H1 (cell line): ENCODE results near the gene DMXL2. TPM values are rescaled to one million over a fixed set of nuclear protein-coding genes. Genes with fewer than 3 reads are reported as not detected.

ENCODE experiments used
- CTCF ChIA-PET: fragments of 300-600 bp; sonication (Branson Sonifier 250); formaldehyde crosslinking; loops from one replicate; lab custom pipeline; 2021; ENCODE audit not compliant: partially characterized antibody; lab: Charles Lee
- POLR2A ChIA-PET: fragments of 300-600 bp; sonication (Branson Sonifier 250); formaldehyde crosslinking; loops from one replicate; lab custom pipeline; 2021; ENCODE audit warnings: inconsistent platforms; ENCODE audit not compliant: partially characterized antibody; lab: Charles Lee
- DNase-seq, 2 experiments: peaks; one replicate each; pipeline versions ENCODE4 v3.0.0 to v3.0.0-alpha.2; 2010 to 2022; ENCODE audit warnings: low spot score in 2 of 2, low read depth in 1 of 2, mixed read lengths in 1 of 2
- FAIRE-seq: peaks from 2 replicates; lab custom pipeline; 2011; peaks lifted over from hg19 to GRCh38; lab: Jason Lieb, UNC
- H2AFZ ChIP-seq: 2 replicates; pipeline ENCODE4 v1.8.1; 2012; ENCODE audit warnings: low read length, inconsistent platforms
- H2AK5ac ChIP-seq: 2 replicates; pipeline ENCODE4 v1.6.1; 2013; ENCODE audit warnings: low read depth, low read length
- H2BK120ac ChIP-seq: replicated peaks from 2 replicates; pipeline ENCODE3; 2013; ENCODE audit warnings: low read depth, low read length, inconsistent platforms
- H2BK12ac ChIP-seq: 2 replicates; pipeline ENCODE4 v1.6.1; 2013; ENCODE audit warnings: low read depth, low read length
- H2BK15ac ChIP-seq: 2 replicates; pipeline ENCODE4 v1.6.1; 2013; ENCODE audit warnings: low read length
- H2BK20ac ChIP-seq: 2 replicates; pipeline ENCODE4 v1.6.1; 2013; ENCODE audit warnings: low read length
- H2BK5ac ChIP-seq: 2 replicates; pipeline ENCODE4 v1.6.1; 2013; ENCODE audit warnings: low read depth, low read length
- H3K14ac ChIP-seq: 2 replicates; pipeline ENCODE4 v1.6.1; 2013; ENCODE audit warnings: inconsistent platforms; ENCODE audit not compliant: insufficient read length
- H3K18ac ChIP-seq: 2 replicates; pipeline ENCODE4 v1.6.1; 2013; ENCODE audit warnings: low read length; ENCODE audit errors: extremely low read depth
- H3K23ac ChIP-seq: 2 replicates; pipeline ENCODE4 v1.6.1; 2013; ENCODE audit warnings: inconsistent platforms; ENCODE audit not compliant: insufficient read length
- H3K23me2 ChIP-seq: 2 replicates; pipeline ENCODE4 v1.6.1; 2013; ENCODE audit warnings: low read depth, low read length
- H3K27ac ChIP-seq: 2 replicates; pipeline ENCODE4 v1.6.1; 2011; ENCODE audit warnings: low read depth, low read length, inconsistent platforms
- H3K27me3 ChIP-seq, 4 experiments: replicated peaks in 1 of 4; 1 replicate in 1 of 4; 2 replicates in 3 of 4; pipeline versions ENCODE4 v1.6.1 to v1.8.1; 2011 to 2013; ENCODE audit warnings: low read length in 3 of 4, mild to moderate bottlenecking in 3 of 4, inconsistent platforms in 2 of 4, mixed read lengths in 2 of 4, moderate library complexity in 1 of 4; ENCODE audit not compliant: control insufficient read depth in 3 of 4, insufficient read depth in 3 of 4; ENCODE audit errors: extremely low read depth in 1 of 4
- H3K36me3 ChIP-seq, 4 experiments: 2 replicates each; pipeline versions ENCODE4 v1.6.1 to v1.8.1; 2011 to 2013; ENCODE audit warnings: mild to moderate bottlenecking in 4 of 4, low read length in 3 of 4, moderate library complexity in 2 of 4, control low read depth in 1 of 4, inconsistent platforms in 1 of 4; ENCODE audit not compliant: insufficient read depth in 4 of 4, control insufficient read depth in 2 of 4
- H3K4ac ChIP-seq: replicated peaks from 2 replicates; pipeline ENCODE3; 2013; ENCODE audit warnings: low read length, low read depth, mixed read lengths, inconsistent platforms; ENCODE audit not compliant: insufficient read length
- H3K4me1 ChIP-seq, 4 experiments: replicated peaks in 1 of 4; 1 replicate in 1 of 4; 2 replicates in 3 of 4; pipeline versions ENCODE4 v1.6.1 to v1.8.1; 2011 to 2013; ENCODE audit warnings: low read length in 3 of 4, inconsistent platforms in 2 of 4, mixed read lengths in 1 of 4; ENCODE audit not compliant: insufficient read depth in 4 of 4, control insufficient read depth in 3 of 4
- H3K4me2 ChIP-seq, 2 experiments: 2 replicates each; pipeline versions ENCODE4 v1.6.1 to v1.8.1; 2011 to 2013; ENCODE audit warnings: low read depth in 2 of 2, low read length in 2 of 2, control low read depth in 1 of 2, inconsistent platforms in 1 of 2, mild to moderate bottlenecking in 1 of 2; ENCODE audit not compliant: insufficient read depth in 1 of 2
- H3K4me3 ChIP-seq, 4 experiments: fragments of 200-600, 300-600 bp in 1 of 4; sonication (generic), shearing (Covaris generic), sonication (Bioruptor Twin) in 1 of 4; 2 replicates each; pipeline versions ENCODE4 v1.5.1 to v1.8.1; 2011 to 2016; ENCODE audit warnings: low read length in 4 of 4, low read depth in 3 of 4, control low read depth in 2 of 4, inconsistent platforms in 2 of 4, mild to moderate bottlenecking in 2 of 4, mixed read lengths in 1 of 4, moderate library complexity in 1 of 4; ENCODE audit not compliant: insufficient read depth in 2 of 4; ENCODE audit errors: extremely low read depth in 1 of 4
- H3K56ac ChIP-seq: replicated peaks from 2 replicates; pipeline ENCODE3; 2013; ENCODE audit warnings: low read depth, mild to moderate bottlenecking, mixed read lengths, low read length, inconsistent platforms; ENCODE audit not compliant: insufficient read length
- H3K79me1 ChIP-seq: 2 replicates; pipeline ENCODE4 v1.6.1; 2013; ENCODE audit warnings: low read depth, low read length, control low read depth
- H3K79me2 ChIP-seq, 2 experiments: 2 replicates each; pipeline versions ENCODE4 v1.6.1 to v1.8.1; 2012 to 2013; ENCODE audit warnings: low read length in 2 of 2, mild to moderate bottlenecking in 2 of 2, inconsistent platforms in 1 of 2; ENCODE audit not compliant: insufficient read depth in 2 of 2, control insufficient read depth in 1 of 2
- H3K9ac ChIP-seq, 4 experiments: replicated peaks in 1 of 4; 1 replicate in 1 of 4; 2 replicates in 3 of 4; pipeline versions ENCODE4 v1.6.1 to v1.8.1; 2011 to 2013; ENCODE audit warnings: low read depth in 3 of 4, low read length in 3 of 4, control low read depth in 2 of 4, mild to moderate bottlenecking in 2 of 4, moderate library complexity in 2 of 4, inconsistent platforms in 1 of 4; ENCODE audit errors: extremely low read depth in 1 of 4
- H3K9me3 ChIP-seq, 2 experiments: 2 replicates each; pipeline versions ENCODE4 v1.6.1 to v1.8.1; 2012 to 2013; ENCODE audit warnings: mild to moderate bottlenecking in 2 of 2, moderate library complexity in 2 of 2, control low read depth in 1 of 2, inconsistent platforms in 1 of 2, low read depth in 1 of 2, low read length in 1 of 2, mixed read lengths in 1 of 2; ENCODE audit not compliant: insufficient read depth in 2 of 2
- H4K20me1 ChIP-seq, 2 experiments: replicated peaks in 1 of 2; 2 replicates each; pipeline versions ENCODE3 to v1.8.1; 2011 to 2013; ENCODE audit warnings: inconsistent platforms in 2 of 2, low read length in 2 of 2, mild to moderate bottlenecking in 1 of 2; ENCODE audit not compliant: insufficient read depth in 2 of 2, control insufficient read depth in 1 of 2
- H4K5ac ChIP-seq: 2 replicates; pipeline ENCODE4 v1.6.1; 2013; ENCODE audit warnings: low read length, low read depth, mixed read lengths, inconsistent platforms; ENCODE audit not compliant: insufficient read length
- H4K8ac ChIP-seq: 2 replicates; pipeline ENCODE4 v1.8.0; 2013; ENCODE audit warnings: mild to moderate bottlenecking, moderate library complexity, low read length, inconsistent platforms; ENCODE audit not compliant: insufficient read depth; ENCODE audit errors: extremely low read depth
- H4K91ac ChIP-seq: replicated peaks from 2 replicates; pipeline ENCODE3; 2013; ENCODE audit warnings: low read length, mixed read lengths, inconsistent platforms; ENCODE audit not compliant: insufficient read length
- MAFK ChIP-seq: IDR thresholded peaks from 2 replicates; pipeline ENCODE4 v1.6.1; 2012; ENCODE audit warnings: low read depth, mild to moderate bottlenecking, improper control_type of control experiment, low read length
- SAP30 ChIP-seq: fragments of 300-600 bp; sonication (generic); IDR thresholded peaks from 2 replicates; pipeline ENCODE4 v1.7.1; 2012; ENCODE audit warnings: low read length, moderate library complexity, mild to moderate bottlenecking, inconsistent platforms; ENCODE audit not compliant: insufficient read depth, insufficient replicate concordance
- SP1 ChIP-seq: IDR thresholded peaks from 2 replicates; pipeline ENCODE4 v1.6.1; 2011; ENCODE audit warnings: low read depth, low read length
- polyA plus RNA-seq, 7 experiments: library from polyadenylated mRNA; depleted of rRNA in 3 of 7; stranded (reverse) in 5 of 7; unstranded in 2 of 7; fragments of >200 nt in 5 of 7; fragments of 200-250 nt in 2 of 7; gene quantifications; 1 replicate in 5 of 7; 2 replicates in 1 of 7; 4 replicates in 1 of 7; pipeline versions ENCODE4 v1.2.1 to v1.2.3, GENCODE V29; 2011 to 2013; ENCODE audit warnings: missing spikeins in 2 of 7, mixed read lengths in 2 of 7
- total RNA-seq: library from RNA; stranded (reverse); fragmentation: NEBNext Ultra II Directional; extraction: Animal tissue kit (Norgen Biotek cat#: 25700); gene quantifications from 2 replicates; pipeline ENCODE4 v1.2.1, GENCODE V29; 2021

The DMXL2 gene
- total and polyA plus RNA-seq, 2 of the 8 experiments (the other 6 are each of a cell fraction or from before 2014, with no cell fraction given): 9.5 to 10.6 TPM

- no peak overlapping the region for H3K56ac ChIP-seq
- no peak overlapping the region for H3K27ac ChIP-seq
- no peaks in the 10 kb centered on the region for H3K79me2 ChIP-seq
- H2BK120ac ChIP-seq: no peak overlapping the region
- H4K20me1 ChIP-seq: no peaks in the 10 kb centered on the region
- H3K27me3 ChIP-seq: no peaks in the 10 kb centered on the region
- H3K4me1 ChIP-seq: no peaks in the 10 kb centered on the region
- H3K4me2 ChIP-seq: no peak overlapping the region
- H2BK5ac ChIP-seq: no peak overlapping the region
- no peak for TF ChIP-seq SAP30
- TF ChIP-seq SP1: no peak
- TF ChIP-seq MAFK: 0 out of 2 replicates have a peak, but pooled peaks have one; percentile 2
- H2BK12ac ChIP-seq: no peak overlapping the region
- no peak overlapping the region for H3K4ac ChIP-seq
- H4K5ac ChIP-seq: no peak overlapping the region
- no peaks in the 10 kb centered on the region for H3K36me3 ChIP-seq
- CTCF ChIA-PET: interaction anchor here (0.6 to 2.6 kb wide), 10 partner anchors 9 to 273 kb away, joined by 3 to 7 read pairs (median 4); no protein-coding TSS in a partner anchor
- FAIRE-seq: no peak
- H3K18ac ChIP-seq: no peak overlapping the region
- no peak overlapping the region for H3K14ac ChIP-seq
- no peak overlapping the region for H2AFZ ChIP-seq
- no peak overlapping the region for H2AK5ac ChIP-seq
- POLR2A ChIA-PET: no interaction called here
- no peaks in the 10 kb centered on the region for H3K79me1 ChIP-seq
- no peak for DNase-seq
- H3K4me3 ChIP-seq: no peak overlapping the region
- no peak overlapping the region for H2BK20ac ChIP-seq
- no peaks in the 10 kb centered on the region for H3K23me2 ChIP-seq
- H3K23ac ChIP-seq: no peak overlapping the region
- H3K9me3 ChIP-seq: no peaks in the 10 kb centered on the region
- H4K8ac ChIP-seq: no peak overlapping the region
- no peak overlapping the region for H2BK15ac ChIP-seq
- no peak overlapping the region for H4K91ac ChIP-seq
- no peak overlapping the region for H3K9ac ChIP-seq
Measured at GRCh38 chr15:51503003-51503402, 119.6 kb downstream of the DMXL2 start.
